Right lobe of liver (tissue), 4 donors: ENCODE results near the gene ARL6IP5.

Experiments used
- POLR2A ChIP-seq: fragments of 450-650 bp; IDR thresholded peaks from one replicate; pipeline ENCODE4 v1.6.1; 2017; ENCODE audit warnings: antibody characterized with exemption, mild to moderate bottlenecking
- TF ChIP-seq, protein P1 (sequence below), 4 donors: fragments of 200-600 bp in 3 of 4; fragments of 450-650 bp in 1 of 4; IDR thresholded peaks; one replicate each; pipeline versions ENCODE4 v1.5.1 to v1.8.0; 2016 to 2022; ENCODE audit warnings: antibody characterized with exemption in 4 of 4, mild to moderate bottlenecking in 2 of 4
- donor health status: DM: no; HTN: no; CAD: no.
- donor health status: DM: no; HTN: no; CAD: no.
- donor health status: DM: no; HTN: yes; CAD: no.

DNA sequence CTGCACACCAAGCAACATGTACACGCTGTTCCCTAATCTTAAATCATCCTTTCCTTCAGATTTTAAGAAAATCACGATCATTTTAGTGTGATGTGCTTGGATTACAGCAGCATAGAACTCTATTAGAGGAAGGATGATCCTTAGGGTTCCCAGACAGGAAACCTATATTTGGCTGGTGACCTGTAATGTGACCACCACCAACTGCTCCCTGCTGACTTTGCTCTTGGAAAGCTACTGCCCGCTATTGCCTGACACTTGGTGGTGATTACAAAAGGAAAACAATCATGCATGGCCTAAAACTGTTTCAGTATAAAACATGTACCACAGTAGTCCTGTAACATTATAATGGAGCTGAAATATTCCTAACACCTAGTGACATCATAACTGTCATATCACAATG is 64.8 kb downstream of the ARL6IP5 start:
- TF ChIP-seq, protein P1, sequence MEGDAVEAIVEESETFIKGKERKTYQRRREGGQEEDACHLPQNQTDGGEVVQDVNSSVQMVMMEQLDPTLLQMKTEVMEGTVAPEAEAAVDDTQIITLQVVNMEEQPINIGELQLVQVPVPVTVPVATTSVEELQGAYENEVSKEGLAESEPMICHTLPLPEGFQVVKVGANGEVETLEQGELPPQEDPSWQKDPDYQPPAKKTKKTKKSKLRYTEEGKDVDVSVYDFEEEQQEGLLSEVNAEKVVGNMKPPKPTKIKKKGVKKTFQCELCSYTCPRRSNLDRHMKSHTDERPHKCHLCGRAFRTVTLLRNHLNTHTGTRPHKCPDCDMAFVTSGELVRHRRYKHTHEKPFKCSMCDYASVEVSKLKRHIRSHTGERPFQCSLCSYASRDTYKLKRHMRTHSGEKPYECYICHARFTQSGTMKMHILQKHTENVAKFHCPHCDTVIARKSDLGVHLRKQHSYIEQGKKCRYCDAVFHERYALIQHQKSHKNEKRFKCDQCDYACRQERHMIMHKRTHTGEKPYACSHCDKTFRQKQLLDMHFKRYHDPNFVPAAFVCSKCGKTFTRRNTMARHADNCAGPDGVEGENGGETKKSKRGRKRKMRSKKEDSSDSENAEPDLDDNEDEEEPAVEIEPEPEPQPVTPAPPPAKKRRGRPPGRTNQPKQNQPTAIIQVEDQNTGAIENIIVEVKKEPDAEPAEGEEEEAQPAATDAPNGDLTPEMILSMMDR (IDR thresholded peaks at IDR 0.05): no peak
- TF ChIP-seq POLR2A: no peak
